Activated CD8-positive, alpha-beta T cell treated with anti-CD3 and anti-CD28 coated beads for 36 hours (primary cell): Measurements from ENCODE around the gene ARHGAP10. TPM values are rescaled to one million over a fixed set of nuclear protein-coding genes. Genes with fewer than 3 reads are reported as not detected.
A peak's percentile ranks its signal among the peaks of the same experiment; 100 is the strongest.

Source experiments
- ATAC-seq: fragments of 200-7000 bp; cut with Tn5 transposase; one replicate; pipeline ENCODE4 v1.10.0; 2021; ENCODE audit warnings: mild to moderate bottlenecking, moderate library complexity
- CTCF ChIA-PET: fragments of 350-600 bp; sonication (Branson Sonifier 250); formaldehyde crosslinking; loops from one replicate; lab custom pipeline; 2021; ENCODE audit warnings: antibody characterized with exemption; lab: Charles Lee
- POLR2A ChIA-PET: fragments of 350-600 bp; sonication (Branson Sonifier 250); formaldehyde crosslinking; loops from one replicate; lab custom pipeline; 2021; ENCODE audit warnings: antibody characterized with exemption; lab: Charles Lee
- DNase-seq: peaks from one replicate; pipeline ENCODE4 v3.0.0-alpha.2; 2020
- H3K27ac Mint-ChIP-seq: one replicate; pipeline ENCODE4 v1.8.0; 2021; ENCODE audit warnings: mild to moderate bottlenecking, mixed read lengths
- H3K27me3 Mint-ChIP-seq: one replicate; pipeline ENCODE4 v1.8.0; 2021; ENCODE audit warnings: mixed read lengths
- H3K36me3 Mint-ChIP-seq: one replicate; pipeline ENCODE4 v1.8.0; 2021; ENCODE audit warnings: low read depth, mixed read lengths
- H3K4me1 Mint-ChIP-seq: one replicate; pipeline ENCODE4 v1.8.0; 2021; ENCODE audit warnings: low read depth, mixed read lengths
- H3K4me3 Mint-ChIP-seq: one replicate; pipeline ENCODE4 v1.8.0; 2021; ENCODE audit warnings: mild to moderate bottlenecking, moderate library complexity, mixed read lengths
- H3K9me3 Mint-ChIP-seq: one replicate; pipeline ENCODE4 v1.8.0; 2021; ENCODE audit warnings: mixed read lengths
- CTCF ChIP-seq: fragments of 200-600 bp; IDR thresholded peaks from one replicate; pipeline ENCODE4 v1.8.0; 2022; ENCODE audit warnings: antibody characterized with exemption, mild to moderate bottlenecking
- intact Hi-C: fragments of 100-400 bp; cut with micrococcal nuclease; formaldehyde crosslinking; loops from one replicate; pipeline ENCODE4 v1.10.0; 2022
- total RNA-seq, 2 experiments: library from RNA; stranded (reverse); gene quantifications; one replicate each; pipeline ENCODE4 v1.2.3, GENCODE V29; 2021

The ARHGAP10 gene
- total RNA-seq, 2 experiments from 2014 or later, result 4.0 to 5.1 TPM

- H3K36me3 Mint-ChIP-seq, result peaks cover 10% of the 10 kb centered on the region
- TF ChIP-seq CTCF, result no peak
- DNase-seq (no peak), ATAC-seq (no peak)
- ChIA-PET CTCF (interaction anchor here (2.5 kb wide), 1 partner anchor 11 kb away, joined by 9 read pairs; no protein-coding TSS in a partner anchor), POLR2A (no interaction called here)
- no peak overlapping the region for H3K27ac Mint-ChIP-seq
- intact Hi-C loops, result no loop called here
- H3K9me3 Mint-ChIP-seq, result peaks cover 8% of the 10 kb centered on the region
- H3K4me1 Mint-ChIP-seq, result peaks cover 7% of the 10 kb centered on the region
- H3K27me3 Mint-ChIP-seq, result no peaks in the 10 kb centered on the region
- no peak overlapping the region for H3K4me3 Mint-ChIP-seq
Observed at GRCh38 chr4:147975933-147976928, 244.3 kb downstream of the ARHGAP10 start.

GRCh38 chr4:147980586-147980985 lies 248.7 kb downstream of the ARHGAP10 start:
- CTCF ChIA-PET, result no interaction called here
- POLR2A ChIA-PET, result no interaction called here
- Mint-ChIP-seq H3K4me1 (peaks cover 13% of the 10 kb centered on the region), H3K4me3 (no peak overlapping the region), H3K27ac (no peak overlapping the region), H3K9me3 (peaks cover 6% of the 10 kb centered on the region), H3K27me3 (no peaks in the 10 kb centered on the region), H3K36me3 (peaks cover 3% of the 10 kb centered on the region)
- no peak for TF ChIP-seq CTCF
- intact Hi-C loops, result no loop called here
- ATAC-seq (no peak), DNase-seq (no peak)

GRCh38 chr4:147981305-147981704 lies 249.4 kb downstream of the ARHGAP10 start:
- ATAC-seq (no peak), DNase-seq (no peak)
- intact Hi-C loops, result no loop called here
- Mint-ChIP-seq H3K36me3 (peaks cover 3% of the 10 kb centered on the region), H3K4me1 (peaks cover 13% of the 10 kb centered on the region), H3K27me3 (no peaks in the 10 kb centered on the region), H3K9me3 (peaks cover 6% of the 10 kb centered on the region), H3K27ac (no peak overlapping the region), H3K4me3 (no peak overlapping the region)
- ChIA-PET POLR2A (no interaction called here), CTCF (no interaction called here)
- TF ChIP-seq CTCF, result no peak

- H3K4me3 Mint-ChIP-seq, result no peak overlapping the region
- no peaks in the 10 kb centered on the region for H3K9me3 Mint-ChIP-seq
- no peaks in the 10 kb centered on the region for H3K36me3 Mint-ChIP-seq
- CTCF ChIA-PET, result interaction anchor here (0.7 to 2.1 kb wide), 6 partner anchors 9 to 75 kb away, joined by 3 to 8 read pairs (median 3); no protein-coding TSS in a partner anchor
- TF ChIP-seq CTCF, result peak; percentile 76
- POLR2A ChIA-PET, result no interaction called here
- peaks cover 13% of the 10 kb centered on the region for H3K4me1 Mint-ChIP-seq
- ATAC-seq, result peak; percentile 74
- no peak overlapping the region for H3K27ac Mint-ChIP-seq
- no peaks in the 10 kb centered on the region for H3K27me3 Mint-ChIP-seq
- intact Hi-C loops, result no loop called here
- peak; percentile 36 for DNase-seq
Observed at GRCh38 chr4:147984065-147984777, 252.3 kb downstream of the ARHGAP10 start.
